Immature natural killer cell (primary cell): Measurements from ENCODE around the gene PAQR9. TPM values are rescaled to one million over a fixed set of nuclear protein-coding genes. Genes with fewer than 3 reads are reported as not detected.
"Not testable (repeated sequence)": the region's sequence is repeated elsewhere in the genome, so short reads cannot be mapped to it uniquely, and the experiment has no call there.

Source experiments
- DNase-seq, 3 donors: peaks; one replicate each; pipeline ENCODE4 v3.0.0; 2022; ENCODE audit warnings: mixed read lengths in 1 of 3
- H3K27ac Mint-ChIP-seq, 6 donors: one replicate each; pipeline ENCODE4 v1.8.0; 2020; ENCODE audit warnings: mixed read lengths in 6 of 6, mild to moderate bottlenecking in 5 of 6, inconsistent platforms in 4 of 6, moderate library complexity in 3 of 6
- H3K27me3 Mint-ChIP-seq, 3 donors: one replicate each; pipeline ENCODE4 v1.8.0; 2020 to 2021; ENCODE audit warnings: low read depth in 3 of 3, mild to moderate bottlenecking in 3 of 3, mixed read lengths in 3 of 3, moderate library complexity in 3 of 3, inconsistent platforms in 1 of 3
- H3K36me3 Mint-ChIP-seq, 3 donors: one replicate each; pipeline ENCODE4 v1.8.0; 2020; ENCODE audit warnings: mixed read lengths in 3 of 3, inconsistent platforms in 2 of 3, mild to moderate bottlenecking in 2 of 3
- H3K4me1 Mint-ChIP-seq, 2 donors: one replicate each; pipeline ENCODE4 v1.8.0; 2020; ENCODE audit warnings: inconsistent platforms in 2 of 2, mild to moderate bottlenecking in 2 of 2, mixed read lengths in 2 of 2, moderate library complexity in 1 of 2
- H3K4me3 Mint-ChIP-seq, 5 donors: one replicate each; pipeline ENCODE4 v1.8.0; 2020; ENCODE audit warnings: mild to moderate bottlenecking in 5 of 5, mixed read lengths in 5 of 5, inconsistent platforms in 3 of 5, moderate library complexity in 3 of 5
- H3K9me3 Mint-ChIP-seq, 6 donors: one replicate each; pipeline ENCODE4 v1.8.0; 2020; ENCODE audit warnings: mild to moderate bottlenecking in 6 of 6, mixed read lengths in 6 of 6, inconsistent platforms in 4 of 6, moderate library complexity in 3 of 6
- polyA plus RNA-seq, 3 donors: library from polyadenylated mRNA; unstranded; fragments of 300-500 nt; fragmentation: Illumina TruSeq; gene quantifications; one replicate each; pipeline ENCODE4 v1.2.3, GENCODE V29; 2021

PAQR9 gene
- polyA plus RNA-seq, 3 donors from 2014 or later: not detected

DNA sequence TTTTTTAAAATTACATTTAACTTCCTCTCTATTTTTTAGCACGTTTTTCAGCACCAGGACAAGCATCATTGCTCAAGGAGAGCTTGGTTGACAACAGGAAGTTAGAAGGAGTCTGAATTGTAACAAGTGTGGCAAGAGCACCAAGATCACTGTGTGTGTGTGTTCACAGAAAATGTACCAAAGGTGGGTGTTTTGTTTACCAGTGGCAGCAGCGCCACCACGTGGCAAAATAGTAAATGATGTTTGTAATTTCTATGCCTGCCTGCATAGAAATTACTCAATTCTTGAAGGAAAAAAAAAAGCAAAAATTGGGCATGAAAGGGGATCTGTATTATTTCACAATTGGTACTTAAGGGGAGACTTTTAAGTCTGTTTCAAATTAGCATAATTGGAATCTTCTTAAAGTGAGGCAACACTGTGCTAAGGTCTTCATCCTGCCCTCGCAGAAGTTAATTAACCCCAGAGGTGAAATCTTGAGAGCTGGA is 30.5 kb upstream of the PAQR9 start:
- Mint-ChIP-seq H3K36me3 (no peaks in the 10 kb centered on the region), H3K27me3 (peaks cover 2 to 9% (median 4%) of the 10 kb centered on the region in 3 donors), H3K4me3 (no peak overlapping the region), H3K9me3 (no peaks in the 10 kb centered on the region), H3K27ac (no peak overlapping the region), H3K4me1 (no peaks in the 10 kb centered on the region)
- DNase-seq: peak; percentile 31 to 51 (median 47)

- no peaks in the 10 kb centered on the region for H3K9me3 Mint-ChIP-seq
- H3K4me1 Mint-ChIP-seq: no peaks in the 10 kb centered on the region
- H3K36me3 Mint-ChIP-seq: no peaks in the 10 kb centered on the region
- no peak for DNase-seq
- no peak overlapping the region for H3K4me3 Mint-ChIP-seq
- H3K27me3 Mint-ChIP-seq: peaks cover 2 to 13% (median 4%) of the 10 kb centered on the region in 3 donors
- no peak overlapping the region for H3K27ac Mint-ChIP-seq
These were observed 28.8 kb upstream of the PAQR9 start for GRCh38 chr3:142992323-142992722.

GRCh38 chr3:142990721-142991120 is 27.2 kb upstream of the PAQR9 start:
- Mint-ChIP-seq H3K36me3 (no peaks in the 10 kb centered on the region), H3K9me3 (no peaks in the 10 kb centered on the region), H3K4me1 (no peaks in the 10 kb centered on the region), H3K27me3 (peaks cover 2 to 13% (median 6%) of the 10 kb centered on the region in 3 donors), H3K4me3 (no peak overlapping the region), H3K27ac (no peak overlapping the region)
- no peak for DNase-seq

DNA sequence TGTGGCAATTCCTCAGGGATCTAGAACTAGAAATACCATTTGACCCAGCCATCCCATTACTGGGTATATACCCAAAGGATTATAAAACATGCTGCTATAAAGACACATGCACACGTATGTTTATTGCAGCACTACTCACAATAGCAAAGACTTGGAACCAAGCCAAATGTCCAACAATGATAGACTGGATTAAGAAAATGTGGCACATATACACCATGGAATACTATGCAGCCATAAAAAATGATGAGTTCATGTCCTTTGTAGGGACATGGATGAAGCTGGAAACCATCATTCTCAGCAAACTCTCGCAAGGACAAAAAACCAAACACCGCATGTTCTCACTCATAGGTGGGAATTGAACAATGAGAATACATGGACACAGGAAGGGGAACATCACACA is 25.4 kb upstream of the PAQR9 start:
- H3K36me3 Mint-ChIP-seq, H3K27ac Mint-ChIP-seq, H3K27me3 Mint-ChIP-seq, H3K9me3 Mint-ChIP-seq, H3K4me1 Mint-ChIP-seq, H3K4me3 Mint-ChIP-seq, DNase-seq: not testable (repeated sequence)

DNA sequence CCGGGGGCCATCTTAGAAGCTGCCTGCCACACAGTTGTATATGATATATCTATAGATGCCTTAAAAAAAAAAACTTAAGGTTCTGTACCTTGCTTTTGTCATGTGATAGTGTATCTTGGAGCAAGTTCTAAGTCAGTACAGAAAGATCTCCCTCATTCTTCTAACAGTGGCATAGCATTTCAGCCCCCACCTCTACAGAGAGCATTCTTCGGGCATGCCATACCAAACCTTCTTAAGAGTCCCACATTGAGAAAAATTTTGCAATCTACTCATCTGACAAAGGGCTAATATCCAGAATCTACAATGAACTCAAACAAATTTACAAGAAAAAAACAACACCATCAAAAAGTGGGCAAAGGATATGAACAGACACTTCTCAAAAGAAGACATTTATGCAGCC is 24.7 kb upstream of the PAQR9 start:
- H3K36me3 Mint-ChIP-seq, H3K27ac Mint-ChIP-seq, DNase-seq, H3K4me1 Mint-ChIP-seq, H3K4me3 Mint-ChIP-seq, H3K9me3 Mint-ChIP-seq, H3K27me3 Mint-ChIP-seq: not testable (repeated sequence)

- Mint-ChIP-seq H3K36me3 (no peaks in the 10 kb centered on the region), H3K4me3 (no peak overlapping the region), H3K9me3 (no peaks in the 10 kb centered on the region), H3K4me1 (no peaks in the 10 kb centered on the region), H3K27me3 (peaks cover 6 to 9% (median 7%) of the 10 kb centered on the region in 3 donors), H3K27ac (peak overlapping the region in 1 of 6 donors; percentile 76)
- no peak for DNase-seq
These were observed 24.2 kb upstream of the PAQR9 start for GRCh38 chr3:142987707-142988106.

- peaks cover 6 to 10% (median 7%) of the 10 kb centered on the region in 3 donors for H3K27me3 Mint-ChIP-seq
- DNase-seq: peak in 2 of 3 donors; percentile 29 to 32
- H3K9me3 Mint-ChIP-seq: no peaks in the 10 kb centered on the region
- H3K4me1 Mint-ChIP-seq: no peaks in the 10 kb centered on the region
- H3K36me3 Mint-ChIP-seq: no peaks in the 10 kb centered on the region
- no peak overlapping the region for H3K4me3 Mint-ChIP-seq
- no peak overlapping the region for H3K27ac Mint-ChIP-seq
These were observed 23.7 kb upstream of the PAQR9 start for GRCh38 chr3:142987080-142987700.

DNA sequence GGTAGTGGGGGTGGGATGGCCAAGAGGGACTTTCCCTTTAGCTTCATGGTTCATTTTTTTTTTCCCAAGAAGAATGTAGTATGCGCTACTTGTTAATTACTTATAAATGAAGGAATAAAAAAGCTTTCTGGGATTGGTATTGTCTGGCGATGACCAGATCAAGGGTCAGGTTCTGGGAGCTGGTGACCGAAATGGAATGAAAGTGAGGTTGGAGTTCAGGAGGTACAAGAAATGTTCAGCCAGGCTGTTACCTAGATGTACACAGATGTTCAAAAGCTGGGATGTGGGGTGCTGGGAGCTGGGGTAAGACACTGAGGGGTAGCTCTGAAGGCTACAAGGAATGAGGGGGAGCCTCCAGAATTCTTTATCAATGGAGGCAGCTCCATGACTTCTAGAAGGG is 20.8 kb upstream of the PAQR9 start:
- no peak overlapping the region for H3K4me3 Mint-ChIP-seq
- no peaks in the 10 kb centered on the region for H3K36me3 Mint-ChIP-seq
- H3K27me3 Mint-ChIP-seq: peaks cover 5 to 9% (median 6%) of the 10 kb centered on the region in 3 donors
- H3K9me3 Mint-ChIP-seq: no peaks in the 10 kb centered on the region
- no peak overlapping the region for H3K27ac Mint-ChIP-seq
- H3K4me1 Mint-ChIP-seq: no peaks in the 10 kb centered on the region
- no peak for DNase-seq

GRCh38 chr3:142983318-142983717 is 19.8 kb upstream of the PAQR9 start:
- Mint-ChIP-seq H3K4me3 (no peak overlapping the region), H3K36me3 (no peaks in the 10 kb centered on the region), H3K9me3 (no peaks in the 10 kb centered on the region), H3K4me1 (no peaks in the 10 kb centered on the region), H3K27me3 (peaks cover 5 to 8% (median 6%) of the 10 kb centered on the region in 3 donors), H3K27ac (no peak overlapping the region)
- no peak for DNase-seq

GRCh38 chr3:142982038-142982773 is 18.7 kb upstream of the PAQR9 start:
- Mint-ChIP-seq H3K27me3 (peaks cover 5 to 6% (median 6%) of the 10 kb centered on the region in 3 donors), H3K4me1 (no peaks in the 10 kb centered on the region), H3K9me3 (no peaks in the 10 kb centered on the region), H3K4me3 (no peak overlapping the region), H3K27ac (no peak overlapping the region), H3K36me3 (no peaks in the 10 kb centered on the region)
- DNase-seq: no peak

DNA sequence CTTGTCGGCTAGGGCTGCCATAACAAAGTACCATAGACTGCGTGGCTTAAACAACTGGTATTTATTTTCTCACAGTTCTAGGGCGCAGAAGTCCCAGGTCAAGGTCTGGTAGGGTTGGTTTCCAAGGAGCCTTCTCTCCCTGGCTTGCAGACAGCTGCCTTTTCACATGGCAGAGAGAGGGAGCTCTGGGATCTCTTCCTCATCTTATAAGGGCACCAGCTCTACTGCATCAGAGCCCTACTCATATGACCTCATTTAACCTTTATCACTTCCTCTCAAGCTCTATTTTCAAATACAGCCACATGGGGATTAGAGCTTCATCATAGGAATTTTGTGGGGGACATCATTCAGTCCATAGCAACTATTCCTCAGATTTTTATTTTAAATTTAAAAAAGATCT is 17.6 kb upstream of the PAQR9 start:
- no peak overlapping the region for H3K4me3 Mint-ChIP-seq
- H3K4me1 Mint-ChIP-seq: no peaks in the 10 kb centered on the region
- no peak overlapping the region for H3K27ac Mint-ChIP-seq
- no peak for DNase-seq
- no peaks in the 10 kb centered on the region for H3K36me3 Mint-ChIP-seq
- H3K9me3 Mint-ChIP-seq: no peaks in the 10 kb centered on the region
- peaks cover 4 to 6% (median 5%) of the 10 kb centered on the region in 3 donors for H3K27me3 Mint-ChIP-seq

GRCh38 chr3:142977399-142977728 is 13.9 kb upstream of the PAQR9 start:
- no peak overlapping the region for H3K27ac Mint-ChIP-seq
- H3K36me3 Mint-ChIP-seq: no peaks in the 10 kb centered on the region
- DNase-seq: no peak
- H3K27me3 Mint-ChIP-seq: peaks cover 2 to 11% (median 5%) of the 10 kb centered on the region in 3 donors
- no peak overlapping the region for H3K4me3 Mint-ChIP-seq
- no peaks in the 10 kb centered on the region for H3K4me1 Mint-ChIP-seq
- no peaks in the 10 kb centered on the region for H3K9me3 Mint-ChIP-seq

DNA sequence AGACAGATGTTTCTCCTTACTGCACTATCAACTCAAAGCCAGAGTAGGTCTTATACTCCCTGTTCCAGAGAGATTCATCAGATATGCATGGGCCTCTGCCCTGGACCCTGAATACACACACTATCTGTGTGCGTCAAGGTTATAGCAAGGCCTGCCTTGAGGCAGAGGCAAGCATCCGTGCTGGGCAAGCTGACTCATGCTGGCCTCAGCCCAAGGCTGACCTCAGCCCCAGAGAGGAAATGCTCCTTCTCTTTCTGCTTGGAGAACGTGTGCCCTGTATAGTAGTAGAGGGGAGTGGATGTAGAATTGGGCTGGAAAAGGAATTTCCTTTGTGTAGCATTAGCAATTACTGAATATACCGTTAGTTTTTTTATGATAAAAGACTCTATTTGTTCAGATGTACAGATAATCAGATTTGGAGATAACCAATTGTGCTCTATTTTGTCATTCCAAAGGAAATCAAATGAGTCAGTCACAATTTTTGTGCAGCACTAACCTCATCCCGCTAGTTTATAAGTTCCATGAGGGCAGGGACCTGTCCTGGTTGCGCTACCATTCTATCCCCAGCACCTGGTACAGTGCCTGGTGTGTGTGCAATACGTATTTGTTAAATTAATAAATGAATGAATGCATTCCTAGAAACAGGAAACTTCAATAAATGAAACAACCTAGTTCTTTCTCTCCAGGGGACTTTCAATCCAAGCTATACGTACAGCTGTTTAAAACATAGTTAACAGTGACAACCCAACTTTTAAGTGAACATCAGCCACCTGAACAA is 13.3 kb upstream of the PAQR9 start:
- no peaks in the 10 kb centered on the region for H3K4me1 Mint-ChIP-seq
- H3K27me3 Mint-ChIP-seq: peaks cover 2 to 11% (median 6%) of the 10 kb centered on the region in 3 donors
- no peaks in the 10 kb centered on the region for H3K36me3 Mint-ChIP-seq
- H3K4me3 Mint-ChIP-seq: no peak overlapping the region
- H3K27ac Mint-ChIP-seq: no peak overlapping the region
- no peaks in the 10 kb centered on the region for H3K9me3 Mint-ChIP-seq
- DNase-seq: no peak

GRCh38 chr3:142975316-142975995 is 12.0 kb upstream of the PAQR9 start:
- H3K36me3 Mint-ChIP-seq: no peaks in the 10 kb centered on the region
- no peak overlapping the region for H3K4me3 Mint-ChIP-seq
- H3K4me1 Mint-ChIP-seq: no peaks in the 10 kb centered on the region
- no peaks in the 10 kb centered on the region for H3K9me3 Mint-ChIP-seq
- DNase-seq: no peak
- H3K27me3 Mint-ChIP-seq: peaks cover under 1 to 11% (median 9%) of the 10 kb centered on the region in 3 donors
- no peak overlapping the region for H3K27ac Mint-ChIP-seq
